ENCODE results near the gene FAM210A.

GRCh38 chr18:13688191-13689136 lies 37.9 kb downstream of the FAM210A start:
- TF ChIP-seq CTCF (IDR thresholded peaks at IDR 0.05) (no peak), EZH2phosphoT487 (IDR thresholded peaks at IDR 0.05) (no peak), EZH2 (IDR thresholded peaks at IDR 0.05) (no peak)
